WTC11 (cell line): ENCODE results near the gene QRFPR. TPM values are rescaled to one million over a fixed set of nuclear protein-coding genes. Genes with fewer than 3 reads are reported as not detected.

ENCODE experiments used
- ATAC-seq: fragments of 200-7000 bp; cut with Tn5 transposase; 2 replicates; pipeline ENCODE4 v1.10.0; 2021; ENCODE audit warnings: mild to moderate bottlenecking, moderate library complexity
- CTCF ChIA-PET: fragments of 300-600 bp; sonication (Branson Sonifier 250); formaldehyde crosslinking; loops from one replicate; lab custom pipeline; 2021; ENCODE audit warnings: antibody characterized with exemption; lab: Charles Lee
- POLR2A ChIA-PET: fragments of 350-600 bp; sonication (Branson Sonifier 250); formaldehyde crosslinking; loops from one replicate; lab custom pipeline; 2021; ENCODE audit warnings: antibody characterized with exemption; lab: Charles Lee
- DNase-seq: peaks from one replicate; pipeline ENCODE4 v3.0.0; 2021; ENCODE audit warnings: low spot score
- H3K27ac Mint-ChIP-seq: 2 replicates; pipeline ENCODE4 v1.8.0; 2021; ENCODE audit warnings: mixed read lengths
- H3K27me3 Mint-ChIP-seq: 2 replicates; pipeline ENCODE4 v1.8.0; 2021; ENCODE audit warnings: low read depth, mild to moderate bottlenecking, moderate library complexity, mixed read lengths
- H3K36me3 Mint-ChIP-seq: 2 replicates; pipeline ENCODE4 v1.8.0; 2021; ENCODE audit warnings: mixed read lengths
- H3K4me1 Mint-ChIP-seq: 2 replicates; pipeline ENCODE4 v1.8.0; 2022; ENCODE audit warnings: mixed read lengths
- H3K4me3 Mint-ChIP-seq: 2 replicates; pipeline ENCODE4 v1.8.0; 2021; ENCODE audit warnings: mild to moderate bottlenecking, moderate library complexity, mixed read lengths
- H3K9me3 Mint-ChIP-seq: 2 replicates; pipeline ENCODE4 v1.8.0; 2021; ENCODE audit warnings: mixed read lengths
- ARID4B ChIP-seq: sonication (generic); formaldehyde crosslinking; IDR thresholded peaks from 2 replicates; pipeline ENCODE4 v1.8.0; 2023; ENCODE audit warnings: missing genetic modification reagents, mild to moderate bottlenecking, borderline replicate concordance
- ATF2 ChIP-seq: sonication (generic); formaldehyde crosslinking; IDR thresholded peaks from 2 replicates; pipeline ENCODE4 v1.8.1; 2022; ENCODE audit warnings: low read depth, missing genetic modification reagents, borderline replicate concordance
- ATF3 ChIP-seq: sonication (generic); formaldehyde crosslinking; conservative IDR thresholded peaks from 2 replicates; pipeline ENCODE4 v1.8.1; 2022; ENCODE audit warnings: mild to moderate bottlenecking, missing genetic modification reagents
- E2F1 ChIP-seq: sonication (generic); formaldehyde crosslinking; IDR thresholded peaks from 2 replicates; pipeline ENCODE4 v1.8.0; 2022; ENCODE audit warnings: mild to moderate bottlenecking, missing genetic modification reagents
- E2F5 ChIP-seq: sonication (generic); formaldehyde crosslinking; IDR thresholded peaks from 2 replicates; pipeline ENCODE4 v1.8.1; 2022; ENCODE audit warnings: mild to moderate bottlenecking, moderate library complexity, missing genetic modification reagents
- FOXJ3 ChIP-seq: sonication (generic); formaldehyde crosslinking; IDR thresholded peaks from 2 replicates; pipeline ENCODE4 v1.9.0; 2021; ENCODE audit warnings: missing genetic modification reagents, mild to moderate bottlenecking, borderline replicate concordance
- FOXK1 ChIP-seq: sonication (generic); formaldehyde crosslinking; IDR thresholded peaks from 2 replicates; pipeline ENCODE4 v1.8.0; 2022; ENCODE audit warnings: mild to moderate bottlenecking, moderate library complexity, missing genetic modification reagents
- GTF2I ChIP-seq: fragments of 250-450 bp; sonication (Bioruptor Pico); conservative IDR thresholded peaks from 2 replicates; pipeline ENCODE4 v1.4.0; 2021; ENCODE audit warnings: mild to moderate bottlenecking
- JUN ChIP-seq: sonication (generic); formaldehyde crosslinking; IDR thresholded peaks from 2 replicates; pipeline ENCODE4 v1.8.0; 2023; ENCODE audit warnings: mild to moderate bottlenecking, missing genetic modification reagents
- MLX ChIP-seq: sonication (generic); formaldehyde crosslinking; IDR thresholded peaks from 2 replicates; pipeline ENCODE4 v1.8.1; 2023; ENCODE audit warnings: mild to moderate bottlenecking, missing genetic modification reagents, moderate library complexity
- NFE2L1 ChIP-seq: sonication (generic); formaldehyde crosslinking; IDR thresholded peaks from 2 replicates; pipeline ENCODE4 v1.8.1; 2023; ENCODE audit warnings: missing genetic modification reagents
- NR3C1 ChIP-seq: sonication (generic); formaldehyde crosslinking; conservative IDR thresholded peaks from 2 replicates; pipeline ENCODE4 v1.8.1; 2023; ENCODE audit warnings: low read depth, mild to moderate bottlenecking, missing genetic modification reagents
- PREB ChIP-seq: sonication (generic); formaldehyde crosslinking; IDR thresholded peaks from 2 replicates; pipeline ENCODE4 v1.8.1; 2022; ENCODE audit warnings: mild to moderate bottlenecking, missing genetic modification reagents, moderate library complexity, borderline replicate concordance
- RELA ChIP-seq: sonication (generic); formaldehyde crosslinking; IDR thresholded peaks from 2 replicates; pipeline ENCODE4 v1.8.1; 2022; ENCODE audit warnings: missing genetic modification reagents, mild to moderate bottlenecking, borderline replicate concordance
- USF2 ChIP-seq: sonication (generic); formaldehyde crosslinking; IDR thresholded peaks from 2 replicates; pipeline ENCODE4 v1.8.1; 2023; ENCODE audit warnings: mild to moderate bottlenecking, missing genetic modification reagents, moderate library complexity
- ZNF121 ChIP-seq: sonication (generic); formaldehyde crosslinking; IDR thresholded peaks from 2 replicates; pipeline ENCODE4 v1.8.0; 2023; ENCODE audit warnings: missing genetic modification reagents
- ZNF138 ChIP-seq: sonication (generic); formaldehyde crosslinking; conservative IDR thresholded peaks from 2 replicates; pipeline ENCODE4 v1.8.1; 2022; ENCODE audit warnings: mild to moderate bottlenecking, moderate library complexity, missing genetic modification reagents
- ZNF263 ChIP-seq: sonication (generic); formaldehyde crosslinking; IDR thresholded peaks from 2 replicates; pipeline ENCODE4 v1.8.1; 2022; ENCODE audit warnings: low read depth, mild to moderate bottlenecking, moderate library complexity, missing genetic modification reagents
- ZNF671 ChIP-seq: fragments of 250-450 bp; sonication (Bioruptor Pico); IDR thresholded peaks from 2 replicates; pipeline ENCODE4 v1.8.0; 2021; ENCODE audit warnings: mild to moderate bottlenecking
- total RNA-seq: library from RNA; stranded (reverse); gene quantifications from 3 replicates; pipeline ENCODE4 v1.2.3, GENCODE V29; 2021

The QRFPR gene
- total RNA-seq, 1 experiment from 2014 or later = 0.68 TPM

GRCh38 chr4:121428721-121429120 lies 47.9 kb upstream of the QRFPR start:
- H3K27me3 Mint-ChIP-seq = no peaks in the 10 kb centered on the region
- CTCF ChIA-PET = no interaction called here
- peaks cover 6% of the 10 kb centered on the region for H3K36me3 Mint-ChIP-seq
- ATAC-seq (no peak), DNase-seq (no peak)
- no peak overlapping the region for H3K4me3 Mint-ChIP-seq
- no peak overlapping the region for H3K27ac Mint-ChIP-seq
- POLR2A ChIA-PET = no interaction called here
- no peaks in the 10 kb centered on the region for H3K4me1 Mint-ChIP-seq
- H3K9me3 Mint-ChIP-seq = peaks cover 14% of the 10 kb centered on the region
- TF ChIP-seq USF2 (CRISPR knock-in tag) = no peak
- TF ChIP-seq, all 79 proteins: peak for 0

- Mint-ChIP-seq H3K4me1 (no peaks in the 10 kb centered on the region), H3K36me3 (no peaks in the 10 kb centered on the region), H3K27ac (no peak overlapping the region), H3K27me3 (no peaks in the 10 kb centered on the region), H3K9me3 (no peaks in the 10 kb centered on the region), H3K4me3 (no peak overlapping the region)
- ATAC-seq (peak; percentile 36; the same call in 1 of the 2 replicates), DNase-seq (no peak)
- no peak for TF ChIP-seq ZNF121
- no peak for TF ChIP-seq ARID4B (CRISPR knock-in tag)
- TF ChIP-seq FOXK1 (CRISPR knock-in tag) = no peak
- TF ChIP-seq ZNF138 (CRISPR knock-in tag) = no peak
- TF ChIP-seq E2F1 (CRISPR knock-in tag) = no peak
- TF ChIP-seq ATF2 (CRISPR knock-in tag) = no peak
- TF ChIP-seq PREB (CRISPR knock-in tag) = no peak
- TF ChIP-seq NR3C1 = no peak
- no peak for TF ChIP-seq FOXJ3
- TF ChIP-seq E2F5 (CRISPR knock-in tag) = no peak
- TF ChIP-seq NFE2L1 (CRISPR knock-in tag) = no peak
- TF ChIP-seq JUN = no peak
- TF ChIP-seq ATF3 = no peak
- no peak for TF ChIP-seq MLX (CRISPR knock-in tag)
- TF ChIP-seq ZNF671 (CRISPR knock-in tag) = no peak
- TF ChIP-seq GTF2I (CRISPR knock-in tag) = no peak
- no peak for TF ChIP-seq RELA (CRISPR knock-in tag)
- TF ChIP-seq ZNF263 (CRISPR knock-in tag) = no peak
- CTCF ChIA-PET = interaction anchor here (0.5 to 2.3 kb wide), 25 partner anchors 11 to 1266 kb away, joined by 3 to 37 read pairs (median 4); partner anchors contain the start of genes BBS7 and QRFPR
- POLR2A ChIA-PET = no interaction called here
These were observed 40.8 kb upstream of the QRFPR start for GRCh38 chr4:121421594-121421993.
